Uterus (tissue), 4 donors: ENCODE measurements around the gene TMEM140. TPM values are rescaled to one million over a fixed set of nuclear protein-coding genes. Genes with fewer than 3 reads are reported as not detected.

ENCODE experiments used
- DNase-seq, 2 donors: peaks; one replicate each; pipeline ENCODE4 v3.0.0-alpha.2; 2019 to 2020
- H3K27ac ChIP-seq, 2 donors: fragments of 200-600 bp; sonication (generic); 1 replicate in 1 of 2; 2 replicates in 1 of 2; pipeline ENCODE4 v1.5.1; 2016 to 2018
- H3K27me3 ChIP-seq, 2 donors: fragments of 200-600 bp; sonication (generic); one replicate each; pipeline ENCODE4 v1.5.1; 2018 to 2019; ENCODE audit warnings: control low read depth in 1 of 2
- H3K36me3 ChIP-seq, 2 donors: fragments of 200-600 bp; sonication (generic); one replicate each; pipeline ENCODE4 v1.5.1; 2019; ENCODE audit warnings: control low read depth in 1 of 2
- H3K4me1 ChIP-seq, 2 donors: fragments of 200-600 bp; sonication (generic); one replicate each; pipeline ENCODE4 v1.5.1; 2018 to 2019; ENCODE audit warnings: control low read depth in 1 of 2
- H3K4me3 ChIP-seq, 2 donors: fragments of 200-600 bp; sonication (generic); 1 replicate in 1 of 2; 2 replicates in 1 of 2; pipeline ENCODE4 v1.5.1; 2018 to 2019; ENCODE audit warnings: mild to moderate bottlenecking in 1 of 2
- H3K9me3 ChIP-seq, 2 donors: fragments of 200-600 bp; sonication (generic); one replicate each; pipeline ENCODE4 v1.5.1; 2019; ENCODE audit warnings: control low read depth in 1 of 2
- CTCF ChIP-seq, 4 experiments: fragments of 200-600 bp in 2 of 4; fragments of 450-650 bp in 2 of 4; sonication (generic) in 2 of 4; IDR thresholded peaks; one replicate each; pipeline ENCODE4 v1.5.1; 2016 to 2019; ENCODE audit warnings: antibody characterized with exemption in 4 of 4, mild to moderate bottlenecking in 2 of 4, moderate library complexity in 1 of 4
- POLR2A ChIP-seq, 2 donors: fragments of 450-650 bp; IDR thresholded peaks; one replicate each; pipeline ENCODE4 v1.6.1; 2016; ENCODE audit warnings: antibody characterized with exemption in 2 of 2, mild to moderate bottlenecking in 1 of 2, moderate library complexity in 1 of 2
- intact Hi-C: fragments of 100-400 bp; cut with DNase I; formaldehyde crosslinking; loops from one replicate; pipeline ENCODE4 v1.15.1; 2023; ENCODE audit warnings: low total_unique reads
- total RNA-seq, 4 donors: library from RNA; depleted of rRNA in 3 of 4; stranded (reverse); fragments of >200 nt in 3 of 4; gene quantifications; one replicate each; pipeline versions ENCODE4 v1.1.0 to v1.2.4, GENCODE V29; 2014 to 2023
- donor health status: DM: yes; HTN: yes; CAD: no.

The TMEM140 gene
- total RNA-seq, 4 donors from 2014 or later = 5.9 to 30.0 (median 17.9) TPM

GRCh38 chr7:135151132-135151531, 3.3 kb downstream of the TMEM140 start:
- no peak for TF ChIP-seq CTCF (IDR thresholded peaks at IDR 0.05)
- TF ChIP-seq POLR2A (IDR thresholded peaks at IDR 0.05) = no peak
- Histone ChIP-seq H3K9me3 (no peaks in the 10 kb centered on the region), H3K27me3 (no peaks in the 10 kb centered on the region), H3K4me3 (no peak overlapping the region), H3K36me3 (no peaks in the 10 kb centered on the region), H3K4me1 (no peaks in the 10 kb centered on the region), H3K27ac (peak overlapping the region; percentile 94 to 99)
- intact Hi-C loops = no loop called here
- DNase-seq = no peak

DNA sequence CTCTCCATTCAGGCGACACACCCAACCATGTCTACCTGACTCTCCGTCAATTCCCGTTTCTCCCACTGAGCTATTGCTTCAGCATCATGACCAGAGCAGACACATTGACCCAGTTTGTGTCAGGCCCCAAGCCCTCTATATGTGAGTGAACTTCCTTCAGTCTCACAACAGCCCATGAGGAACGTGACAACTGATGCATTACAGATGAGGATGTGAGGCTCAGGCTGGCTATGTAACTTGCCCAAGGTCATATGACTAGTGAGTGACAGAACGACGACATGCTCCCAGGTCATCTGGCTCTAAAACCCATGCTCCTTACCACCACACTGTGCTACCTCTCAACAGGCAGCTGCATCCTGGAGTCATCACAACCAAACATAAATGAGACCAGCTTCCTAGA, 3.7 kb downstream of the TMEM140 start:
- no peak for DNase-seq
- H3K27ac ChIP-seq = peak overlapping the region in 1 of 2 donors; percentile 99
- no peaks in the 10 kb centered on the region for H3K36me3 ChIP-seq
- H3K4me1 ChIP-seq = no peaks in the 10 kb centered on the region
- H3K27me3 ChIP-seq = no peaks in the 10 kb centered on the region
- no peaks in the 10 kb centered on the region for H3K9me3 ChIP-seq
- intact Hi-C loops = no loop called here
- TF ChIP-seq CTCF (IDR thresholded peaks at IDR 0.05) = no peak
- no peak for TF ChIP-seq POLR2A (IDR thresholded peaks at IDR 0.05)
- no peak overlapping the region for H3K4me3 ChIP-seq

DNA sequence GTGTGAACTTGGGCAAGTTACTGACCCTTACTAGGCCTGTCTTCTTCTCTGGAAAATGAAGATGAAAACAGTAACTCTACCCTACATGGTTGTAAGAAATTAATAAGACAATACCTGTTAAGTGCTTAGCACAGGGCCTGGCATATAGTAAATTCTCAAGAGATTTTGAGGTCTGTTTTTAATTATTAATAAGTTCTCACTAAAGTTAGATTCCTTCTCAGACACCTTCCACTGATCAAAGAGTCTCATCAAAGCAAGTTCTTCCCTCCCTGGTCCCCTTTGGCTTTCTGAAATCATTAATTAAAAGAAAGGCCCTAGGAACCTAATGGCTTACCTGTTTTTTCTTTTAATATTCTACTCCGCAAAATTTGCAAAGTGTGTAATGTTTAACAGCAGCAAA, 4.6 kb downstream of the TMEM140 start:
- no peak overlapping the region for H3K4me3 ChIP-seq
- no peak for DNase-seq
- no peaks in the 10 kb centered on the region for H3K4me1 ChIP-seq
- no peaks in the 10 kb centered on the region for H3K36me3 ChIP-seq
- TF ChIP-seq CTCF (IDR thresholded peaks at IDR 0.05) = no peak
- TF ChIP-seq POLR2A (IDR thresholded peaks at IDR 0.05) = no peak
- intact Hi-C loops = no loop called here
- H3K9me3 ChIP-seq = no peaks in the 10 kb centered on the region
- no peaks in the 10 kb centered on the region for H3K27me3 ChIP-seq
- no peak overlapping the region for H3K27ac ChIP-seq

GRCh38 chr7:135154734-135155133, 6.9 kb downstream of the TMEM140 start:
- no peaks in the 10 kb centered on the region for H3K36me3 ChIP-seq
- H3K4me1 ChIP-seq = no peaks in the 10 kb centered on the region
- H3K4me3 ChIP-seq = no peak overlapping the region
- H3K27me3 ChIP-seq = no peaks in the 10 kb centered on the region
- H3K27ac ChIP-seq = no peak overlapping the region
- H3K9me3 ChIP-seq = no peaks in the 10 kb centered on the region
- DNase-seq = no peak
- intact Hi-C loops = no loop called here
- TF ChIP-seq CTCF (IDR thresholded peaks at IDR 0.05) (no peak), POLR2A (IDR thresholded peaks at IDR 0.05) (no peak)

- Histone ChIP-seq H3K27me3 (no peaks in the 10 kb centered on the region), H3K36me3 (no peaks in the 10 kb centered on the region), H3K9me3 (no peaks in the 10 kb centered on the region), H3K4me1 (no peaks in the 10 kb centered on the region), H3K27ac (no peak overlapping the region), H3K4me3 (no peak overlapping the region)
- DNase-seq = no peak
- intact Hi-C loops = no loop called here
- TF ChIP-seq CTCF (IDR thresholded peaks at IDR 0.05) (no peak), POLR2A (IDR thresholded peaks at IDR 0.05) (no peak)
Observed at GRCh38 chr7:135156290-135156689, 8.4 kb downstream of the TMEM140 start.
